ENCODE measurements around the gene GALNT17.

DNA sequence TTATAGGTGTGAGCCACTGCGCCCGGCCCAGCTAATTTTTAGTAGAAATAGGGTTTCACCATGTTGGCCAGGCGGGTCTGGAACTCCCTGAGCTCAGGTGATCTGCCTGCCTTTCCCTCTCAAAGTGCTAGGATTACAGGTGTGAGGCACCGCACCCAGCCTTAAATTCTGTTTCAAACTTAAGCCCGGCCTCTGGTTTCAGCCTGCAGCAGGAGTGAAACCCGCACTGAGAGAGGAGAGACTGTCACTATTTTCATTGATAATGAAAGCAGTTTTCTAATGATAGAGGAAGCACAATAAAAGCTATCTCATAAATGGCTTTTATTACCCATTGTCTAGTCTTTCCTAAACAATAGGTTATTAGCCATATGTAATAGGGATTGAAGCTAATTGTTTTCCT is 415.5 kb downstream of the GALNT17 start:
- TF ChIP-seq POLR2A (IDR thresholded peaks at IDR 0.05), result no peak
- TF ChIP-seq CTCF (IDR thresholded peaks at IDR 0.05), result no peak

All from uterus (tissue), 2 donors.